ENCODE results near the gene SLC43A3.

- no peak for TF ChIP-seq CTCF (IDR thresholded peaks at IDR 0.05; ENCODE audit: extremely low read depth in 1 of 2, insufficient read depth in 1 of 2, low read depth in 1 of 2, low read length in 2 of 2)
- no peak for TF ChIP-seq FOS (IDR thresholded peaks at IDR 0.05; ENCODE audit: borderline replicate concordance, insufficient read depth, low read length)
- TF ChIP-seq JUN (IDR thresholded peaks at IDR 0.05; ENCODE audit: borderline replicate concordance, insufficient read depth, insufficient read length, low read depth): no peak
These were observed 51.4 kb downstream of the SLC43A3 start for GRCh38 chr11:57375490-57375889.
